OCI-LY1 (cell line): ENCODE data around the gene MANBA.

ENCODE experiments used
- CTCF ChIP-seq: fragments of 200-600 bp; sonication (generic), shearing (Covaris generic); IDR thresholded peaks from 2 replicates; pipeline ENCODE4 v1.5.1; 2017; ENCODE audit warnings: mild to moderate bottlenecking, antibody characterized with exemption, low read length, moderate library complexity, mixed read lengths
- EZH2 ChIP-seq: fragments of 200-600 bp; sonication (generic), shearing (Covaris generic); IDR thresholded peaks from 2 replicates; pipeline ENCODE4 v1.8.0; 2017; ENCODE audit warnings: borderline replicate concordance, mixed run types, mild to moderate bottlenecking, antibody characterized with exemption, low read length, moderate library complexity, mixed read lengths

DNA sequence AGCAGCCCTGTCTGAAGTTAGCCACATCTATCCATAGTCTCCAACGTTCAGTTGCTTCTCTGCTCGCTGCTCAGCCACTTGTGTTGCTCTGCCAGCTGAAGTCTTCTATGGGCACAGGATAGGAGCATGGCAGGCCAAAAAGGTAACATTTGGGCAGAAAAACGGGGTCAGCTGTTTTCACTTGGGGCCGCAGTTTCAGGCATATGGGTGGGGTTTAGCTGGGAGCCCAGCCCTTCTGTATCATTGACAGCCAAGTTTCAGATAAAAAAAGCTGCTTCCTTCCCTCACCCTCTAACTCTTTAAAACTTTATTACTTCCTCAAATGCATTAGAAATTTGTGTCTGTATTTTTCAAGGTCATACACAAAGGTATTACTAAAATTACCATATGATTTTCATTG lies 18.4 kb upstream of the MANBA start:
- TF ChIP-seq CTCF: no peak
- TF ChIP-seq EZH2: no peak
